Liver (tissue), 9 donors: ENCODE measurements around the gene NLGN1. TPM values are rescaled to one million over a fixed set of nuclear protein-coding genes. Genes with fewer than 3 reads are reported as not detected.

ENCODE experiments used
- DNase-seq: peaks from one replicate; pipeline ENCODE4 v3.0.0-alpha.2; 2017; ENCODE audit warnings: low spot score
- H3K27ac ChIP-seq, 2 donors: one replicate each; pipeline ENCODE4 v1.7.0; 2013; ENCODE audit warnings: inconsistent platforms in 2 of 2, low read length in 2 of 2, control low read depth in 1 of 2, low read depth in 1 of 2, mild to moderate bottlenecking in 1 of 2
- H3K27me3 ChIP-seq, 4 donors: one replicate each; pipeline versions ENCODE4 v1.6.1 to v1.7.0; 2013; ENCODE audit warnings: low read length in 3 of 4, inconsistent platforms in 1 of 4, mild to moderate bottlenecking in 1 of 4, moderate library complexity in 1 of 4; ENCODE audit not compliant: control insufficient read depth in 4 of 4, insufficient read depth in 4 of 4
- H3K36me3 ChIP-seq, 4 donors: one replicate each; pipeline versions ENCODE4 v1.6.1 to v1.7.0; 2013; ENCODE audit warnings: low read length in 3 of 4, mild to moderate bottlenecking in 3 of 4, low read depth in 1 of 4, moderate library complexity in 1 of 4; ENCODE audit not compliant: control insufficient read depth in 4 of 4, insufficient read depth in 3 of 4
- H3K4me1 ChIP-seq, 4 donors: one replicate each; pipeline versions ENCODE4 v1.6.1 to v1.7.0; 2013; ENCODE audit warnings: low read length in 3 of 4, mild to moderate bottlenecking in 3 of 4, moderate library complexity in 1 of 4; ENCODE audit not compliant: control insufficient read depth in 4 of 4, insufficient read depth in 4 of 4
- H3K4me3 ChIP-seq, 3 donors: one replicate each; pipeline versions ENCODE4 v1.6.1 to v1.7.0; 2013; ENCODE audit warnings: low read length in 3 of 3, control low read depth in 1 of 3, low read depth in 1 of 3, mild to moderate bottlenecking in 1 of 3
- H3K9ac ChIP-seq, 2 donors: one replicate each; pipeline ENCODE4 v1.7.0; 2013; ENCODE audit warnings: low read length in 2 of 2, mild to moderate bottlenecking in 2 of 2, moderate library complexity in 2 of 2, control low read depth in 1 of 2, low read depth in 1 of 2
- H3K9me3 ChIP-seq, 4 donors: one replicate each; pipeline versions ENCODE4 v1.6.1 to v1.7.0; 2013; ENCODE audit warnings: low read length in 3 of 4; ENCODE audit not compliant: control insufficient read depth in 4 of 4
- ATF3 ChIP-seq: IDR thresholded peaks from 2 replicates; pipeline ENCODE4 v1.6.1; 2016; ENCODE audit warnings: antibody characterized with exemption
- EGR1 ChIP-seq, 2 donors: IDR thresholded peaks; 2 replicates each; pipeline ENCODE4 v1.6.1; 2016 to 2018; ENCODE audit warnings: antibody characterized with exemption in 2 of 2, low read depth in 2 of 2
- FOXA2 ChIP-seq: IDR thresholded peaks from 2 replicates; pipeline ENCODE4 v1.6.1; 2016; ENCODE audit warnings: antibody characterized with exemption
- GABPA ChIP-seq, 2 donors: IDR thresholded peaks in 1 of 2; conservative IDR thresholded peaks in 1 of 2; 2 replicates each; pipeline ENCODE4 v1.6.1; 2016; ENCODE audit warnings: antibody characterized with exemption in 2 of 2, mild to moderate bottlenecking in 1 of 2, moderate library complexity in 1 of 2
- HNF4A ChIP-seq, 2 donors: conservative IDR thresholded peaks; 2 replicates each; pipeline ENCODE4 v1.6.1; 2016; ENCODE audit warnings: antibody characterized with exemption in 2 of 2, mild to moderate bottlenecking in 2 of 2
- HNF4G ChIP-seq: IDR thresholded peaks from 2 replicates; pipeline ENCODE4 v1.6.1; 2016; ENCODE audit warnings: antibody characterized with exemption
- JUND ChIP-seq, 2 donors: IDR thresholded peaks; 2 replicates each; pipeline ENCODE4 v1.6.1; 2016; ENCODE audit warnings: antibody characterized with exemption in 2 of 2
- NR2F2 ChIP-seq: IDR thresholded peaks from 2 replicates; pipeline ENCODE4 v1.6.1; 2016; ENCODE audit warnings: antibody characterized with exemption
- REST ChIP-seq: IDR thresholded peaks from 2 replicates; pipeline ENCODE4 v1.6.1; 2016; ENCODE audit warnings: antibody characterized with exemption, mild to moderate bottlenecking
- RXRA ChIP-seq, 2 donors: IDR thresholded peaks; 2 replicates each; pipeline ENCODE4 v1.6.1; 2017 to 2018; ENCODE audit warnings: antibody characterized with exemption in 2 of 2, mild to moderate bottlenecking in 1 of 2
- SP1 ChIP-seq: IDR thresholded peaks from 2 replicates; pipeline ENCODE4 v1.6.1; 2018; ENCODE audit warnings: antibody characterized with exemption, mild to moderate bottlenecking
- TAF1 ChIP-seq: conservative IDR thresholded peaks from 2 replicates; pipeline ENCODE4 v1.6.1; 2016; ENCODE audit warnings: antibody characterized with exemption, mild to moderate bottlenecking
- WGBS: extraction: QIAGEN DNeasy Blood & Tissue Kit; methylation state at CpG from one replicate; pipeline ENCODE4 v1.1.7; 2013; 5-methylcytosine and 5-hydroxymethylcytosine counted together
- polyA plus RNA-seq, 2 donors: library from polyadenylated mRNA; stranded (reverse) in 1 of 2; unstranded in 1 of 2; fragments of 200-250 nt in 1 of 2; fragments of >200 nt in 1 of 2; fragmentation: Nextera tagmentation in 1 of 2; extraction: Ambion mirVana in 1 of 2; gene quantifications; one replicate each; pipeline versions ENCODE4 v1.2.1 to v1.2.3, GENCODE V29; 2013 to 2015
- total RNA-seq, 2 donors: library from RNA; depleted of rRNA; stranded (reverse); fragments of >200 nt; gene quantifications; one replicate each; pipeline ENCODE4 v1.2.3, GENCODE V29; 2014
- TF ChIP-seq, protein P1 (sequence below): IDR thresholded peaks from 2 replicates; pipeline ENCODE4 v1.6.1; 2016; ENCODE audit warnings: antibody characterized with exemption
- TF ChIP-seq, protein P2 (sequence below): IDR thresholded peaks from 2 replicates; pipeline ENCODE4 v1.6.1; 2016; ENCODE audit warnings: antibody characterized with exemption
- TF ChIP-seq, protein P3 (sequence below): fragments of 150-350 bp; IDR thresholded peaks from 2 replicates; pipeline ENCODE4 v1.5.1; 2017; ENCODE audit warnings: improper control_type of control experiment, low read depth, low read length; ENCODE audit not compliant: missing input control
- donor health status: healthy.
- donor health status: healthy.
- donor health status: healthy.
- donor health status: healthy.
- donor health status: healthy.

Gene NLGN1
- total and polyA plus RNA-seq, 4 donors = 0.02 to 0.67 (median 0.37) TPM; not detected in 1

- TF ChIP-seq ATF3 (no peak), FOXA2 (no peak)
These were observed 382.5 kb downstream of the NLGN1 start (continued) for GRCh38 chr3:173780067-173780466.

DNA sequence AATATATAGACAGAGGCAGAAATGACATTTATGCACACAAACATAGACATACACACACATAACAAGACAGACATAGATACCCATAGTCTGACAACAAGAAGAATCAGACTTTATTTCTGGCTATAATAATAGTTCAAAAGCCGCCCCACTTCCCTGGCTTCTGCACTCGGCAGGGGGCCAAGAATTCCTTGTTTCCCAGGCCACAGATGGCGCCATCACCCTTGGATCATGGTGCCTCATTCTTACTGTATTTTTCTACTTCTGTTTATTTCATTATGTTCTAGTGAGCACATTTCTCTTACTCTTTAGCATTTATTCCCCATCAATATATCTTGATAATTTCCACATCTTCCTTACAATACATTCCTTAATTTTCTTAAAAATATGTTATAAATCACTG lies 387.5 kb downstream of the NLGN1 start:
- WGBS = 64% methylated on average over 3 of the region's 3 CpGs

GRCh38 chr3:173789530-173790162 lies 392.1 kb downstream of the NLGN1 start:
- no peak for DNase-seq
- WGBS = 73% methylated on average over 2 of the region's 2 CpGs
- no peaks in the 10 kb centered on the region for H3K9me3 ChIP-seq
- no peaks in the 10 kb centered on the region for H3K36me3 ChIP-seq
- no peak overlapping the region for H3K4me3 ChIP-seq
- no peak overlapping the region for H3K27ac ChIP-seq
- H3K27me3 ChIP-seq = peaks cover 0 to 5% (median 0%) of the 10 kb centered on the region in 4 donors
- no peak overlapping the region for H3K9ac ChIP-seq
- no peak for TF ChIP-seq HNF4G
- no peak for TF ChIP-seq REST
- no peak for TF ChIP-seq JUND (IDR thresholded peaks at IDR 0.05)
- TF ChIP-seq, protein P1, sequence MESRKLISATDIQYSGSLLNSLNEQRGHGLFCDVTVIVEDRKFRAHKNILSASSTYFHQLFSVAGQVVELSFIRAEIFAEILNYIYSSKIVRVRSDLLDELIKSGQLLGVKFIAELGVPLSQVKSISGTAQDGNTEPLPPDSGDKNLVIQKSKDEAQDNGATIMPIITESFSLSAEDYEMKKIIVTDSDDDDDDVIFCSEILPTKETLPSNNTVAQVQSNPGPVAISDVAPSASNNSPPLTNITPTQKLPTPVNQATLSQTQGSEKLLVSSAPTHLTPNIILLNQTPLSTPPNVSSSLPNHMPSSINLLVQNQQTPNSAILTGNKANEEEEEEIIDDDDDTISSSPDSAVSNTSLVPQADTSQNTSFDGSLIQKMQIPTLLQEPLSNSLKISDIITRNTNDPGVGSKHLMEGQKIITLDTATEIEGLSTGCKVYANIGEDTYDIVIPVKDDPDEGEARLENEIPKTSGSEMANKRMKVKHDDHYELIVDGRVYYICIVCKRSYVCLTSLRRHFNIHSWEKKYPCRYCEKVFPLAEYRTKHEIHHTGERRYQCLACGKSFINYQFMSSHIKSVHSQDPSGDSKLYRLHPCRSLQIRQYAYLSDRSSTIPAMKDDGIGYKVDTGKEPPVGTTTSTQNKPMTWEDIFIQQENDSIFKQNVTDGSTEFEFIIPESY = no peak
- TF ChIP-seq TAF1 = no peak
- TF ChIP-seq RXRA (IDR thresholded peaks at IDR 0.05) = no peak
- TF ChIP-seq, protein P2, sequence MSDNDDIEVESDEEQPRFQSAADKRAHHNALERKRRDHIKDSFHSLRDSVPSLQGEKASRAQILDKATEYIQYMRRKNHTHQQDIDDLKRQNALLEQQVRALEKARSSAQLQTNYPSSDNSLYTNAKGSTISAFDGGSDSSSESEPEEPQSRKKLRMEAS = no peak
- TF ChIP-seq GABPA (IDR thresholded peaks at IDR 0.05 in 1 of 2, conservative IDR thresholded peaks at IDR 0.05 in 1 of 2) = no peak
- TF ChIP-seq ATF3 = no peak
- no peak for TF ChIP-seq EGR1 (IDR thresholded peaks at IDR 0.05; ENCODE audit: low read depth in 2 of 2)
- TF ChIP-seq SP1 = no peak
- no peak for TF ChIP-seq NR2F2
- TF ChIP-seq FOXA2 = no peak
- no peaks in the 10 kb centered on the region for H3K4me1 ChIP-seq

More for the DNA sequence above, 387.5 kb downstream of the NLGN1 start:
- DNase-seq = no peak
- Histone ChIP-seq H3K27me3 (no peaks in the 10 kb centered on the region), H3K9ac (no peak overlapping the region), H3K4me3 (no peak overlapping the region), H3K36me3 (no peaks in the 10 kb centered on the region), H3K9me3 (no peaks in the 10 kb centered on the region), H3K4me1 (no peaks in the 10 kb centered on the region), H3K27ac (no peak overlapping the region)
- TF ChIP-seq, protein P2 = no peak
- TF ChIP-seq RXRA (IDR thresholded peaks at IDR 0.05) (no peak), FOXA2 (no peak), EGR1 (IDR thresholded peaks at IDR 0.05; ENCODE audit: low read depth in 2 of 2) (no peak), HNF4A (conservative IDR thresholded peaks at IDR 0.05) (no peak), GABPA (IDR thresholded peaks at IDR 0.05 in 1 of 2, conservative IDR thresholded peaks at IDR 0.05 in 1 of 2) (no peak), SP1 (no peak), JUND (IDR thresholded peaks at IDR 0.05) (no peak)
- TF ChIP-seq, protein P3, sequence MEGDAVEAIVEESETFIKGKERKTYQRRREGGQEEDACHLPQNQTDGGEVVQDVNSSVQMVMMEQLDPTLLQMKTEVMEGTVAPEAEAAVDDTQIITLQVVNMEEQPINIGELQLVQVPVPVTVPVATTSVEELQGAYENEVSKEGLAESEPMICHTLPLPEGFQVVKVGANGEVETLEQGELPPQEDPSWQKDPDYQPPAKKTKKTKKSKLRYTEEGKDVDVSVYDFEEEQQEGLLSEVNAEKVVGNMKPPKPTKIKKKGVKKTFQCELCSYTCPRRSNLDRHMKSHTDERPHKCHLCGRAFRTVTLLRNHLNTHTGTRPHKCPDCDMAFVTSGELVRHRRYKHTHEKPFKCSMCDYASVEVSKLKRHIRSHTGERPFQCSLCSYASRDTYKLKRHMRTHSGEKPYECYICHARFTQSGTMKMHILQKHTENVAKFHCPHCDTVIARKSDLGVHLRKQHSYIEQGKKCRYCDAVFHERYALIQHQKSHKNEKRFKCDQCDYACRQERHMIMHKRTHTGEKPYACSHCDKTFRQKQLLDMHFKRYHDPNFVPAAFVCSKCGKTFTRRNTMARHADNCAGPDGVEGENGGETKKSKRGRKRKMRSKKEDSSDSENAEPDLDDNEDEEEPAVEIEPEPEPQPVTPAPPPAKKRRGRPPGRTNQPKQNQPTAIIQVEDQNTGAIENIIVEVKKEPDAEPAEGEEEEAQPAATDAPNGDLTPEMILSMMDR = no peak
